Measurements from ENCODE around the gene LMO7.
A peak's percentile ranks its signal among the peaks of the same experiment; 100 is the strongest.

LMO7 gene

DNA sequence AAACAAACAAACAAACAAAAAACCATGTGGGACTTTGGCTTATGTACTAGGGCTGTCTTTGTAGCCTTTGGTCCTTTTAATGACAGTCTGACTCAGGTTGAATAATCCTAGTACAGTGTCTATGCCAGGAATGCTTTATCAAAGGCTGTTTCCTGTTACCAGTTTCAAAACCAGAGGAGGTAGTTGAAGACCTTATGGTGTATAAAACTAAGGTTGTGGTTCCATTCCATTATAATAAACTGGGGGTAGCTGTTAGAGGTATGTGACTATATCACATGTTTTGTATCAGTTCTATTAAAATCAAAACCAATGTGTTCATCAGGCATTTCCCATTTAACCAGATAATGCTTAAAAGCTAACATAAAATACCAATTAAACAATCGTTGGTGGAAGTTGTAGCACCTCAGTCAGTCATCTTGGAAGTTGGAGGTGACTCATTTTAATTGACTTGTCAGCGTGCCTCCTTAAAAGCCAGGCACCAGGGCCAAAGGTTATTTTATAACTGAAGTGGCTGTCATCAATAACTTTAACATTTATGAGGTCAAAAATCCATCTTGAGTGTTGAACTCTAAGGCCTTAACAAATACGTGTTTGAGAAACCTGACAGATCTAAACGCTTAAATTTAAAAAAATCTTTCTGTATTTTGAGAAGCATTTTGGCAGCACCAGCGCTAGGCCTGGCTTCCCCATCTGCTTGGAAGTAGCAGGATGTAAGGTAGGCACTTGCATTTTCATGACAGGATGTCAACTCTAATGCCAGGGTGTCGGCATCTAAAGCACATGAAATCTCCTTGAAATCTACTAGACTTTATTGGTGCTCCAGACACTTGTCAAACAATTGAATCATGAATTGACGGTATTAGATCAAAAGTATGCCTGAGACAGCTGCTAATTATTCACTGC, 162.5 kb downstream of the LMO7 start:
- peaks cover 42% of the 10 kb centered on the region for H3K4me1 ChIP-seq (ENCODE audit: control insufficient read depth, insufficient read depth, low read length)
- H3K9ac ChIP-seq (ENCODE audit: low read depth, low read length) = no peak overlapping the region
- no peaks in the 10 kb centered on the region for H3K9me3 ChIP-seq (ENCODE audit: control insufficient read depth, insufficient read depth, low read length)
- no peak overlapping the region for H3K27ac ChIP-seq (ENCODE audit: low read depth, low read length)
- H3K27me3 ChIP-seq (ENCODE audit: control insufficient read depth, insufficient read depth, low read length) = no peaks in the 10 kb centered on the region
- no peak overlapping the region for H3K4me3 ChIP-seq (ENCODE audit: low read depth, low read length)
- H3K36me3 ChIP-seq (ENCODE audit: control insufficient read depth, insufficient read depth, low read length) = no peaks in the 10 kb centered on the region

DNA sequence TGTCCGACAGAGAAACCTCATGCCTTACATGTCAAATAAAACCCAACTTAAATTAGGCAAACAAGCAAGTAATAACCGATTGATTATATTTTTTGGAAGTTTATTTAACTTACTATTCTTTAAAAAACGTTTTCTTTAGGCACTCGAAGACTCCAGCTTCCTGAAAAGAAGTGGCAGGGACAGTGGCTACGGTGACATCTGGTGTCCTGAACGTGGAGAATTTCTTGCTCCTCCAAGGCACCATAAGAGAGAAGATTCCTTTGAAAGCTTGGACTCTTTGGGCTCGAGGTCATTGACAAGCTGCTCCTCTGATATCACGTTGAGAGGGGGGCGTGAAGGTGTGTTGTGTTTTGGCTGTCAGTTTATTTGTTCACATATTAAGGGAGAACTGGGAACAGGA, 164.4 kb downstream of the LMO7 start:
- no peaks in the 10 kb centered on the region for H3K9me3 ChIP-seq (ENCODE audit: control insufficient read depth, insufficient read depth, low read length)
- no peaks in the 10 kb centered on the region for H3K36me3 ChIP-seq (ENCODE audit: control insufficient read depth, insufficient read depth, low read length)
- H3K27ac ChIP-seq (ENCODE audit: low read depth, low read length) = no peak overlapping the region
- H3K4me3 ChIP-seq (ENCODE audit: low read depth, low read length) = no peak overlapping the region
- no peak overlapping the region for H3K9ac ChIP-seq (ENCODE audit: low read depth, low read length)
- peaks cover 62% of the 10 kb centered on the region for H3K4me1 ChIP-seq (ENCODE audit: control insufficient read depth, insufficient read depth, low read length)
- H3K27me3 ChIP-seq (ENCODE audit: control insufficient read depth, insufficient read depth, low read length) = no peaks in the 10 kb centered on the region

DNA sequence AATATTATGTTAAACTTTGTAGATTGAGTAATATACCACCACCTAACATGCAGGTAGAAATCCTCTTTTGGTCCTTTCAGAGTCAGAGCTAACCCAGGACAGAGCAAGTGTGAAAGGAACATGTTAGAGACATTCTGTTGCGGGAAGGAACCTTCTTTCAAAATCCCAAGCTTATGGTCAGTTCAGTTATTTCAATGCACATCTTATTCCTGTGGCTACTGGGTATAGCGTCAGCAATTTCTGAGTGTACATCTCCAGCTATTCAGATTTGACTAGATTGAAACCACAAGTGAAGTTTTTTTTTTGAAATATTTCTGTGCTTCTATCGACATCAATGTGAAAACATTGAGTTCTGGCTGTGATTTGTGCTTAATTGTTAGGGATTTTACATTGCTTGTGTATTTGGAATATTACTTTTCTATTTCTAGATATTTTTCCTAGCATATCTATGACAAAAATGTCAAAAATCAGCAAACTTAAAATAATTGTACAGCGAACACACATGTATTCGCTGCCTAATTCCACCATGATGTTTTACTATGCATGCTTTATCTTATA, 165.3 kb downstream of the LMO7 start:
- H3K9ac ChIP-seq (ENCODE audit: low read depth, low read length) = no peak overlapping the region
- H3K9me3 ChIP-seq (ENCODE audit: control insufficient read depth, insufficient read depth, low read length) = no peaks in the 10 kb centered on the region
- H3K27me3 ChIP-seq (ENCODE audit: control insufficient read depth, insufficient read depth, low read length) = no peaks in the 10 kb centered on the region
- H3K36me3 ChIP-seq (ENCODE audit: control insufficient read depth, insufficient read depth, low read length) = no peaks in the 10 kb centered on the region
- H3K4me1 ChIP-seq (ENCODE audit: control insufficient read depth, insufficient read depth, low read length) = peaks cover 71% of the 10 kb centered on the region
- H3K27ac ChIP-seq (ENCODE audit: low read depth, low read length) = no peak overlapping the region
- H3K4me3 ChIP-seq (ENCODE audit: low read depth, low read length) = no peak overlapping the region

DNA sequence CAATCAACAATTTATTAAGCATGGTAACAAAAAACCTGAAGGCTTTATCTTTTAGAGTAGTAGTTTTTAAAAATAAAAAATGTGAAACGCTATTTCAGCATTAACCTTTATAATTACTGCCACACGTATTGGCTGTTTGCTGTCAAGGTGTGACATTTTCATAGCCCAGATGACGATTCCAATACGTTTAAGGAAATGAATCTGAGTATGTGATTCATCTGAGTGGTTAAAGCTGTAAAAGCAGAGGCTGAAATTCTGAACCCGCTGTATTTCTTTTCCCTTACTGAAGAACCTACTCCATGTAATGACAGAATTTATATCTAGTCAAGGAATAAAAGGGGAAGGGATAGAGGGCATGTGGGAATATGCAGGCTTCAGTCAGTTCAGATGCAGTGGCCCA, 166.0 kb downstream of the LMO7 start:
- H3K4me1 ChIP-seq (ENCODE audit: control insufficient read depth, insufficient read depth, low read length) = peaks cover 68% of the 10 kb centered on the region
- no peak overlapping the region for H3K4me3 ChIP-seq (ENCODE audit: low read depth, low read length)
- peak overlapping the region; percentile 86 for H3K27ac ChIP-seq (ENCODE audit: low read depth, low read length)
- no peaks in the 10 kb centered on the region for H3K27me3 ChIP-seq (ENCODE audit: control insufficient read depth, insufficient read depth, low read length)
- H3K9me3 ChIP-seq (ENCODE audit: control insufficient read depth, insufficient read depth, low read length) = no peaks in the 10 kb centered on the region
- H3K36me3 ChIP-seq (ENCODE audit: control insufficient read depth, insufficient read depth, low read length) = no peaks in the 10 kb centered on the region
- no peak overlapping the region for H3K9ac ChIP-seq (ENCODE audit: low read depth, low read length)

DNA sequence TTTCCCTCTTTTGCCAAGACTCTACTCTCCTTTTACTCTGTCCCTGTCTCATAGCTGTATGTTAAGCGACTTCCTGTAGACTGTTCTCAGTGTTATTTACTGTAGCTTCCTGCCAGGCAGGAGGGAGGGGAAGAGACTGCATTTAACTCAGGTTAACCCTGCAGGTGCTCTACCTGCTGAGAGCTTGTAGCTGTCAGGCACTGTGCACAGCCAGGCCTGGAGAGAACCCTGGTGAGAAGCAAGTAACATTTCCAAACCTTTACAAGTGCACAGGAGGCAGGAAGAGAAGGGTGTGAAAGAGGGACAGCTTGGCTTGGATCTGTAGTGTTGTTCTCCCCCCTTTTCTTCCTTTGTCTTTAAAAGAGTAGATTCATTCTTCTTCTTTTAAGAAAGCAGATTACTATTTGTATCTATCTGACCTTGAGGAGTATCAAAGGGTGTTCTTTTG, 167.1 kb downstream of the LMO7 start:
- H3K9me3 ChIP-seq (ENCODE audit: control insufficient read depth, insufficient read depth, low read length) = no peaks in the 10 kb centered on the region
- peak overlapping the region; percentile 22; the same call in 1 of the 2 replicates for H3K9ac ChIP-seq (ENCODE audit: low read depth, low read length)
- H3K36me3 ChIP-seq (ENCODE audit: control insufficient read depth, insufficient read depth, low read length) = no peaks in the 10 kb centered on the region
- H3K4me3 ChIP-seq (ENCODE audit: low read depth, low read length) = peak overlapping the region; percentile 9; the same call in 1 of the 2 replicates
- H3K27ac ChIP-seq (ENCODE audit: low read depth, low read length) = peak overlapping the region; percentile 86
- no peaks in the 10 kb centered on the region for H3K27me3 ChIP-seq (ENCODE audit: control insufficient read depth, insufficient read depth, low read length)
- peaks cover 65% of the 10 kb centered on the region for H3K4me1 ChIP-seq (ENCODE audit: control insufficient read depth, insufficient read depth, low read length)

DNA sequence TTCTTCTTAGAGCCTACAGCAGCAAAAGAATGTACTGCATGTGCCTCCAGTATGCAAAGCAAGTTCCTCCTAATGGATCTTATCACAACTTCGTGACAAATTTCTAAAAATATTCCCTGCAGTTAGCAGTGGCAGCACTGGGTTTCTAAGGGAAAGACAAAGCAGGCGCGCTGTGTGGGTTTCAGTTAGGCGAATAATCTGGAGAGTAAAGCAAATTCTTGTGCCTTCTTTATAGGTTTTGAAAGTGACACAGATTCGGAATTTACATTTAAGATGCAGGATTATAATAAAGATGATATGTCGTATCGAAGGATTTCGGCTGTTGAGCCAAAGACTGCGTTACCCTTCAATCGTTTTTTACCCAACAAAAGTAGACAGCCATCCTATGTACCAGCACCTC, 167.9 kb downstream of the LMO7 start:
- Histone ChIP-seq H3K27me3 (ENCODE audit: control insufficient read depth, insufficient read depth, low read length) (no peaks in the 10 kb centered on the region), H3K9ac (ENCODE audit: low read depth, low read length) (no peak overlapping the region), H3K4me3 (ENCODE audit: low read depth, low read length) (no peak overlapping the region), H3K4me1 (ENCODE audit: control insufficient read depth, insufficient read depth, low read length) (peaks cover 65% of the 10 kb centered on the region), H3K36me3 (ENCODE audit: control insufficient read depth, insufficient read depth, low read length) (no peaks in the 10 kb centered on the region), H3K27ac (ENCODE audit: low read depth, low read length) (peak overlapping the region; percentile 86), H3K9me3 (ENCODE audit: control insufficient read depth, insufficient read depth, low read length) (no peaks in the 10 kb centered on the region)

DNA sequence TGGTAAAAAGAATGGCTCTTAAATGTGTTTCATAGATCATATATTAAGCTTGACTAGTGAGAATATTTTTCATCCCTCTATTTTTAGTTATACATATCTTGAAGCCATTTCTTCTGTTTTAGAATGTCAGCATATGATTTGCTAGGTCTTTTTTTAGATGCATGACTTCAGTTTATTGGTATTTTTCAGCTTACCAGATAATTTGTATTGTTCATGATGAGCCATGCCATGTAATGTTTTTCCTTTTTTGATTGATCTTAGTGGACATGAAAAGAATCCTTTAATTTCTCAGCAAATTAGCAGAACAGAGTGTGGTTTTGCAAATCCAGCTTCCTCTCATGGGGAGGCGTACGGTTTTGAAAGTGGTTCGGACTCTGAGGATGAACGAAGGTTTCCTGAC, 168.5 kb downstream of the LMO7 start:
- Histone ChIP-seq H3K36me3 (ENCODE audit: control insufficient read depth, insufficient read depth, low read length) (no peaks in the 10 kb centered on the region), H3K9ac (ENCODE audit: low read depth, low read length) (no peak overlapping the region), H3K4me1 (ENCODE audit: control insufficient read depth, insufficient read depth, low read length) (peaks cover 65% of the 10 kb centered on the region)

DNA sequence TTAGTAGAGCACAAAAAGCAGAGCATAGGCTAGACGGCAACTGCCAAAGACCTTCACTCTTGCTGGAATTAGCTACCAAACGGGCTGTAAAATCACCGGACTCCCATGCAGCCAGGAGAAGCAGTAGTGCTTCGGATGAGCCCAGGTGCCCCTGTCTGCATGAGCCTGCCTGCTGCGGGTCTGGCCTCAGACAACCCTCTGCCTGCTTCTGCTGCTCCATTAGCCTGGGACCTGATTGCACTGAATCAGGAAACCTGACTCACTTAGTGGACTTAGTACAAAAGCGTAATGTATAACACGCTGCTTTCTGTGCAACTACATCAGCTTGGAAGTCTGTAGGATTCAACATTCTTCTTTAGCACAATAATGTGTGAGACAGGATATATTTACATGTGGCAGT, 170.0 kb downstream of the LMO7 start:
- Histone ChIP-seq H3K36me3 (ENCODE audit: control insufficient read depth, insufficient read depth, low read length) (no peaks in the 10 kb centered on the region), H3K27ac (ENCODE audit: low read depth, low read length) (no peak overlapping the region), H3K9ac (ENCODE audit: low read depth, low read length) (no peak overlapping the region), H3K9me3 (ENCODE audit: control insufficient read depth, insufficient read depth, low read length) (no peaks in the 10 kb centered on the region), H3K4me3 (ENCODE audit: low read depth, low read length) (no peak overlapping the region), H3K27me3 (ENCODE audit: control insufficient read depth, insufficient read depth, low read length) (no peaks in the 10 kb centered on the region), H3K4me1 (ENCODE audit: control insufficient read depth, insufficient read depth, low read length) (peaks cover 50% of the 10 kb centered on the region)

More for the DNA sequence above, 168.5 kb downstream of the LMO7 start:
- H3K27me3 ChIP-seq (ENCODE audit: control insufficient read depth, insufficient read depth, low read length) = no peaks in the 10 kb centered on the region
- H3K9me3 ChIP-seq (ENCODE audit: control insufficient read depth, insufficient read depth, low read length) = no peaks in the 10 kb centered on the region
- no peak overlapping the region for H3K27ac ChIP-seq (ENCODE audit: low read depth, low read length)
- H3K4me3 ChIP-seq (ENCODE audit: low read depth, low read length) = no peak overlapping the region

DNA sequence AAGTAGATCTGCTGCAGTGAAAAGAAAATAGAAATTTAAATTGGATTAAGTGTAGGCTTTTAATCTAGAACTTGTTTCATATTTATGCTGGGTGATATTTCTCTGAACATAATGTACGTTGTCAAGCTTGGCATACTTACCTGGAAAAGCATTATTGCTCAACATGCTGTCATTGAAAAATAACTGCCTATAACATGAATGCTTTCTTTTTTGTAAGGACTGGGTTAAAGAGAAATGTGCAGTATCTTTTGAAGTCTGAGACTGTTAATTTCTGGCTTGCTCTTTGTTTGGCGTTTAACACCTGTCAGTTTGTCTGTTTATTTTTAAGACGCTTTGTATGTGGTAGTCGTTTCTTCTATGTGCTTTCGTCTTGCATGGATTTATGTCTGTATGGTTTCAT, 175.2 kb downstream of the LMO7 start:
- Histone ChIP-seq H3K27me3 (ENCODE audit: control insufficient read depth, insufficient read depth, low read length) (no peaks in the 10 kb centered on the region), H3K4me3 (ENCODE audit: low read depth, low read length) (no peak overlapping the region), H3K9ac (ENCODE audit: low read depth, low read length) (no peak overlapping the region), H3K27ac (ENCODE audit: low read depth, low read length) (no peak overlapping the region), H3K4me1 (ENCODE audit: control insufficient read depth, insufficient read depth, low read length) (peaks cover 6% of the 10 kb centered on the region), H3K36me3 (ENCODE audit: control insufficient read depth, insufficient read depth, low read length) (no peaks in the 10 kb centered on the region), H3K9me3 (ENCODE audit: control insufficient read depth, insufficient read depth, low read length) (no peaks in the 10 kb centered on the region)

DNA sequence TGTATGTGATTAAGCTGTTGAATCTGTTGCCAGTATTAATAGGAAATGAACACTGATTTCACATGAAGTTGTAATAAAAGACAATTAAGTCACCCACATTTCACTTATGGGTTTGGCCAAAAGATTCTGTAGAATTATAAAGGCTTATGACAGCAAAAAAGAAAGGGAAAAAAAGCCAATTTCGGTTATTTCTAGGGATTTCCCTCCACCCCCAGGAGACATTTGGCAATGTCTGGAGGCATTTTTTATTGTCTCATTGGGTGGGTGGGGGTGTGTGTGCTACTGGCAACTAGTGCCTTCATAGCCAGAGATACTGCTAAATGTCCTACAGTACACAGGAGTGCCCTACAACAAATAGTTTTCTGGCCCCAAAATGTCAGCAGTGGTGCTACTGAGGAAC, 175.7 kb downstream of the LMO7 start:
- Histone ChIP-seq H3K9me3 (ENCODE audit: control insufficient read depth, insufficient read depth, low read length) (no peaks in the 10 kb centered on the region), H3K27me3 (ENCODE audit: control insufficient read depth, insufficient read depth, low read length) (no peaks in the 10 kb centered on the region), H3K4me1 (ENCODE audit: control insufficient read depth, insufficient read depth, low read length) (peaks cover 4% of the 10 kb centered on the region; the same call in 1 of the 2 replicates), H3K27ac (ENCODE audit: low read depth, low read length) (no peak overlapping the region), H3K9ac (ENCODE audit: low read depth, low read length) (no peak overlapping the region), H3K4me3 (ENCODE audit: low read depth, low read length) (no peak overlapping the region), H3K36me3 (ENCODE audit: control insufficient read depth, insufficient read depth, low read length) (no peaks in the 10 kb centered on the region)

DNA sequence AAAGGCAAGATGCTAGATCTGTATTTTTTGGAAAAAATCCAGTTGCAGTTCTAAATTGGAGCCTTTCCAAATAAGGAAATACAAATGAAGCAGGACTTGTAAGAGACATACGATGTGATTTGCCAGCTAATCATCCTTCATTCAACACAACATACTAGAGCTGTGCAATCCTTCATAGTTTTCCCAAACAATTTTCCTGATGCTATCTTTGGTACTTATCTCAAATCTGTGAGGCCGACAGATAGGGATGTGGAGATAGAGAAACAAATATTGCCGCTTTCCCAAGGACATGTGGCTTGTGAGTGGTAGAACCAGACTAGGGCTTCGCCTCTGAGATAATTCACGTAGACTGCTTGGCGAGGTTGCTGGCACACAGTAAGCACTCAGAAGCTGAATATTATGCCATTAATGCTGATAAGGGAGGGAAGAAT, 176.6 kb downstream of the LMO7 start:
- no peak overlapping the region for H3K9ac ChIP-seq (ENCODE audit: low read depth, low read length)
- no peaks in the 10 kb centered on the region for H3K36me3 ChIP-seq (ENCODE audit: control insufficient read depth, insufficient read depth, low read length)
- no peak overlapping the region for H3K4me3 ChIP-seq (ENCODE audit: low read depth, low read length)
- H3K27ac ChIP-seq (ENCODE audit: low read depth, low read length) = no peak overlapping the region
- H3K9me3 ChIP-seq (ENCODE audit: control insufficient read depth, insufficient read depth, low read length) = no peaks in the 10 kb centered on the region
- peaks cover 4% of the 10 kb centered on the region; the same call in 1 of the 2 replicates for H3K4me1 ChIP-seq (ENCODE audit: control insufficient read depth, insufficient read depth, low read length)
- no peaks in the 10 kb centered on the region for H3K27me3 ChIP-seq (ENCODE audit: control insufficient read depth, insufficient read depth, low read length)

All from HUES48 (cell line).